Measurements from ENCODE around the gene PTPRA.
"Not testable (repeated sequence)": the region's sequence is repeated elsewhere in the genome, so short reads cannot be mapped to it uniquely, and the experiment has no call there.

The PTPRA gene, protein sequence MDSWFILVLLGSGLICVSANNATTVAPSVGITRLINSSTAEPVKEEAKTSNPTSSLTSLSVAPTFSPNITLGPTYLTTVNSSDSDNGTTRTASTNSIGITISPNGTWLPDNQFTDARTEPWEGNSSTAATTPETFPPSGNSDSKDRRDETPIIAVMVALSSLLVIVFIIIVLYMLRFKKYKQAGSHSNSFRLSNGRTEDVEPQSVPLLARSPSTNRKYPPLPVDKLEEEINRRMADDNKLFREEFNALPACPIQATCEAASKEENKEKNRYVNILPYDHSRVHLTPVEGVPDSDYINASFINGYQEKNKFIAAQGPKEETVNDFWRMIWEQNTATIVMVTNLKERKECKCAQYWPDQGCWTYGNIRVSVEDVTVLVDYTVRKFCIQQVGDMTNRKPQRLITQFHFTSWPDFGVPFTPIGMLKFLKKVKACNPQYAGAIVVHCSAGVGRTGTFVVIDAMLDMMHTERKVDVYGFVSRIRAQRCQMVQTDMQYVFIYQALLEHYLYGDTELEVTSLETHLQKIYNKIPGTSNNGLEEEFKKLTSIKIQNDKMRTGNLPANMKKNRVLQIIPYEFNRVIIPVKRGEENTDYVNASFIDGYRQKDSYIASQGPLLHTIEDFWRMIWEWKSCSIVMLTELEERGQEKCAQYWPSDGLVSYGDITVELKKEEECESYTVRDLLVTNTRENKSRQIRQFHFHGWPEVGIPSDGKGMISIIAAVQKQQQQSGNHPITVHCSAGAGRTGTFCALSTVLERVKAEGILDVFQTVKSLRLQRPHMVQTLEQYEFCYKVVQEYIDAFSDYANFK

DNA sequence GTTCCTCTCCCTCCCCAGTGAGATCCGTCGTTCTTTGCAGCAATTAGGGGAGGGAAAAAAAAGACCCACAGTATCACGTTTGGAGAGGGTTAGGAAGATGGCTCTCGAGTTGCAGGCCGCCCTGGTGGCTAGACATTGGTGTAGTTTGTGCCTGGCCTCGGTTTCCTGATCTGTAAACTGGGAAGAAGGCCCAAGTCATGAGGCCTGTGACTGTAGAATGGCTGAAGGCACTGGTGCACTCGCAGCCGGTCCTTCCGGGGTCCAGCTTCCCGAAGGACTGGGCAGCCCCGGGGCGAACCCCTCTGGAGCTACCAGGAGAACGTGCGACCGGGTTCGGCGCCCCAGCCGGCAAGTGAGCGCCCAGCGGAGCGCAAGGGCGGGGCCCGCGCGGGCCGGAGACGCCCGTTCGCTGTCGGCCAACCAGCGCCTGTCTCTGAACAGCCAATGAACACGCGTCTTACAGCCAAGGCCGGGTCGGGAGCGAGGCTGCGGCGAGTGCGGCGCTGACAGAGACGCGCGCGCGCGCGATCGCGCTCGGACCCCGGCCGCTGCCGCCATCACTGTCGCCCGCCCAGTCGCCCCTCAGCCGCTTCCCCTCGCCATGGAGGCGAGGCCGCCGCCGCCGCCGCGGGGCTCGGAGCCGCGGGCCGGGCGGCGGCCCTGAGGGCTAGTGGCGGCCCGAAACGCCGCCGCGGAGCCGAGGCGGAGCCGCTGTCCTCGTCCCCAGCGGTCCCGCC is at the start of gene PTPRA:
PTPRA (plus strand) TSS at position 472 of the 737 bp plus-strand sequence. CDS start 90,797 bp downstream, outside the sequence.
- DNase-seq, result peak; percentile 89

DNA sequence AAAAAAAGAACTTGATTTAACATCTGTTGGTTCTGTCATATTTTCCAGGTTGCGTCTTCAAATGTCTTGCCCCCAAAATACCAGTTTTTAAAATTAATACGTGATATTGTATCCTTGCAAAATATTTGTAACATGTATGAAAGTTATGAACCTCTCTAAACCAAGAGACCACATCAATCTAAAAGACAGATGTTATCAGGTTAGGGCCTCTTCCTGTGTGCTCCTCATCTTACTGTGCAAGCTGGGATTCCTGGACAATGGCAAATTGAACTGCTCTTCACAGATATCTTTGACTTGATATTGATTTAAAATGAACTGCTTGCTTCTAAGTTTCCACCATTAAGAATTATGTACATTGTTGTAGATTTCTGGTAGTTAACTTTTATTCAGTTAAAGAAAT is 47.5 kb upstream of the PTPRA start:
- DNase-seq, result no peak

DNA sequence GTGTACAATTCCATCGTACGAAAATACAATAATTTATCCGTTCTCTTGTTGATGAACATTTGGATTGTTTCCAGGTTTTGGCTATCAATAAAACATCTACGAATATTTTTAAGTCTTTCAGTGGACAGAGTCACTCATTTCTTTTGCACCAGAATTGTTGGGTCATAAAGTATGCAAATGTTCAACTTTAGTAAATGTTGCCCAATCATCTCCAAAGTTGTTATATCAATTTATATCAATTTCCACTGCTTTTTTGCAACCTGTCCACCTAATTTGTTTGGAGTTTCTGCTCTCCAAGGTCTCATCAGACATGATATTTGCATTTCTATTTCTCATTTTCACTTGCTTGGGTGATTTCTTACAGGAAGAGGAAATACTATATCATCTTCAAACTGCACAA is 46.6 kb upstream of the PTPRA start:
- DNase-seq, result no peak

DNA sequence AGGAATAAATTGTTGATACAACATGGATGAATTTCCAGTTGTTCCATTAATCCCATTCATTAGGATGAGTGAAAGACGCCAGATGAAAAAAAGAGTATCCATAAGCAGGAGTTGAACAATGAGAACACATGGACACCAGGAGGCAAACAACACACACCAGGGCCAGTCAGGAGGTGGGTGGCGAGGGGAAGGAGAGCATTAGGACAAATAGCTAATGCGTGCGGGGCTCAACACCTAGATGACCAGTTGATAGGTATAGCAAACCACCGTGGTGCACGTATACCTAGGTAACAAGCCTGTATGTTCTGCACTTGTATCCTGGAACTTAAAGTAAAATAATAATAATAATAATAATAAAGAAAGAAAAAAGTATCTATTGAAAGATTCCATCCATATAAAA is 43.9 kb upstream of the PTPRA start:
- no peak for DNase-seq

DNA sequence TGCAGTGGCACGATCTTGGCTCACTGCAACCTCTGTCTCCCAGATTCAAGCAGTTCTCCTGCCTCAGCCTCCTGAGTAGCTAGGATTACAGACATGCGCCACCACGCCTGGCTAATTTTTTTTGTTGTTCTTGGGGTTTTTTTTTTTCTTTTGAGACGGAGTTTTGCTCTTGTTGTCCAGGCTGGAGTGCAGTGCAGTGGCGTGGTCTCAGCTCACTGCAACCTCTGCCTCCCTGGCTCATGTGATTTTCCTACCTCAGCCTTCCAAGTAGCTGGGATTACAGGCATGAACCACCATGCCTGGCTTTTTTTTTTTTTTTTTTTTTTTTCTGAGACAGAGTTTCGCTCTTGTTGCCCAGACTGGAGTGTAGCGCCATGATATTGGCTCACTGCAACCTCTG is 42.1 kb upstream of the PTPRA start:
- not testable (repeated sequence) for DNase-seq

DNA sequence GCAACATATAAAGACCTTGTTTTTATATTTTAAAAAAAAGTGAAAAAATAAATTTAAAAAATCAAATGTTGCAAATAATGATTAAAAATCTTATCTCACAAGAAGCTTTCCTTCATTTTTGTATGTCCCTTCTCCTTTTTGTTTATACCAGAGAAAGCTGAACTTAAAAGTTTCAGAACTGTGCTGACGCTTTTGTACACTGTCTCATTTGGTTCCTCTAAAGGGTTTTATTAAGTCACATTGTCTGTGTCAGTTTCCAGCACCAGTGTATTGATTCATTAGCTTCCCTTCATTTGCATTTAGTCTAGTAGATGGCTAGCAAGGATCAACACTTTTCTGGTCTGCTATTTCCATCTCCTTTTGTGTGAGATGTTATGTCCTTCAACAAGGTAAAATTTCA is 39.5 kb upstream of the PTPRA start:
- DNase-seq, result no peak

DNA sequence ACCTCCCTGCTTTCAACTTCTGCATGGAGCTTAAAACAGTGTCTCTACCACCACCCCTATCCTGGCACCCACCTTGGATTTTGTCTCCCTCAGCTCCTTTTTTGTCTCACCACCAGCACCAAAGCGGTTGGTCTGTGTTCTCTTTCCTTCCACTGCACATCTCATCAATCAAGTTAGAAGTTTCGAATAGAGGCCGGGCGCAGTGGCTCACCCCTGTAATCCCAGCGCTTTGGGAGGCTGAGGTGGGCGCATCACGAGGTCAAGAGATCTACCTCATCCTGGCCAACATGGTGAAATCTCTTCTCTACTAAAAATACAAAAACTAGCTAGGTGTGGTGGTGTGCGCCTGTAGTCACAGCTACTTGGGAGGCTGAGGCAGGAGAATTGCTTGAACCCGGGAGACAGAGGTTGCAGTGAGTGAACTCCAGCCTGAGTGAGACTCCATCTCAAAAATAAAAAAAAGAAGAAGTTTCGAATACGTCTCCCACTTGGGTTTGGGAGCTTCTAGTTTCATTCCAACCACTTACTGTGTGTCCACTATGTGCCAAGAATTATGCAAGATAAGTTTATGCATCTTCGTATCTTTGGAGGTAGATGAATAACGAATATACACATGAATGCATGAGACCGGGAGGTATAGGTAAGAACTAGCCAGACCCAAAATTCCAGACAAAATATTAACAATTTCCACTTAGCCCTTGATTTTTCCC is 38.7 kb upstream of the PTPRA start:
- DNase-seq, result no peak

DNA sequence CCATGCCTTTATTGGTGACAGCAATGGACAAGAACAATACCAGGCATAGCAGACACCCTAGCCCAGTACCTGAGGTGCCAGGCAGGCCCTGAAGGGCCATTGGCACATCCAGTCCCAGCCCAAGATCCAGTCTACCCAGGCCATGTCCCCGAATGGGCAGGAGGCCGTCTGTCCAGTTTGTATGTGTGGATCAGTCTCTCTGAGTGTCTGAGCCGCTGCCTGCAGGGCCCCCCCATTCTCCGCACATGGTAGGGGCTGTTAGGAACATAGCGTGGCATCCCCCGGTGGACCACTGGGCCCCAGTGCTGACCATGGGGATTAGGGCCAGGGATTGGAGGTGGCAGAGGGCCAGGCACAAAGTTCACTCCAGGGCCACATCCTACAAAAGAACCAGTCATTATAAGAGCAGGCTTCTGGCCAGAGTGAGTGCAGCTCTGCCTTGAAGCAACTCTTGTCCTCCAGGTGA is 37.9 kb upstream of the PTPRA start:
- no peak for DNase-seq

DNA sequence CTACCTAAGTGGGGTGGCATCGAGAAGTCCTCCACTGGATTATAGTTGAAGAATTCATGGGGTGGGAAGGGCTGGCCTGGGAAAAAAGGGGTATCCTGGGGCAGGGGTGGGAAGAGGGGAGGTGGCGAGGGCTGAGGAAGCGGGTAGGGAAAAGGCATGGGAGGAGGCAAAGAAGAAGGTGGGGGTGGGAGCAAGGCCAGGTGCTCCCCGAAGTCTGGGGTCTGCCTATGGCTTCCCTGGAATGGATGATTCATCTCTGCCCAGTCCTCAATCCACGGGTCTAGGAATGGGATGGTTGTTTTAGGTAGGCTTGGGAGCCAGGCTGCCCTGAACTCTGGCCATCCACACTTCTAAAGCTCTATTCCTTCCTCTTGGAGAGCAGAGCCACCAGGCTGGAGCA is 37.2 kb upstream of the PTPRA start:
- no peak for DNase-seq

DNA sequence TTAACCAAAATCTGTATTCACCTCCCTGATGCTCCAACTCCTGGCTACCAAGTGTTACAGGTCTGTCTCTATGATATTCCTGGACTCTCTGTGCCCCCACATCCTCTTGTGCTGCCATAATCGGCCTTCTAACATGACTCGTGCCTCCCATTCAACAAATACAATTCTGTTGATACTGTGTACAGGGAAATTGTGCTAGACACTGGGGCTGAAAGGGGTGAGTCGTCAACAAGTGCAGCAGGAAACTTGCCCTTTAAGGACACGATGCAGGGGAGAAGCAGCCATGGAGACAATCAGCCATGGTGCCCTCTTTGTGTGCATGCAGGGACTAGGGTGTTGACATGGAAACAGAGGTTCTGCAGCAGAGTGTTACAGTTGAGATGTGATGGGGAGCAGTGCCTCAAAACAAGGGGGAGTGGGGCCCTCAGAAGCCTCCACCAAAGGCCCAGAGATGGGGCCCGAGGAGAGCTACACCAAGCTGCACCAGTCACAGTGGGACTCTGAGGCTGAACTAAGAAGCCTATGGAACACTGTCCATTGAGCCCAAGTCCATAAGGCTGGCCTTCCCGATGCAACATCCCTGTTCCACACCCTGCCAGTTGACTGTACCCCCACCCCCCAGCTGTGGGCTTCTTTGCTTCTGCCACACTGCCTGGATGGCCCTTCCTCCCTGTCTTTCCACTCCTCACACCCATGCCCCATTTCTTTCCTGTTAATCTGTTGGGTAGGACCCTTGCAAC is 35.9 kb upstream of the PTPRA start:
- no peak for DNase-seq

DNA sequence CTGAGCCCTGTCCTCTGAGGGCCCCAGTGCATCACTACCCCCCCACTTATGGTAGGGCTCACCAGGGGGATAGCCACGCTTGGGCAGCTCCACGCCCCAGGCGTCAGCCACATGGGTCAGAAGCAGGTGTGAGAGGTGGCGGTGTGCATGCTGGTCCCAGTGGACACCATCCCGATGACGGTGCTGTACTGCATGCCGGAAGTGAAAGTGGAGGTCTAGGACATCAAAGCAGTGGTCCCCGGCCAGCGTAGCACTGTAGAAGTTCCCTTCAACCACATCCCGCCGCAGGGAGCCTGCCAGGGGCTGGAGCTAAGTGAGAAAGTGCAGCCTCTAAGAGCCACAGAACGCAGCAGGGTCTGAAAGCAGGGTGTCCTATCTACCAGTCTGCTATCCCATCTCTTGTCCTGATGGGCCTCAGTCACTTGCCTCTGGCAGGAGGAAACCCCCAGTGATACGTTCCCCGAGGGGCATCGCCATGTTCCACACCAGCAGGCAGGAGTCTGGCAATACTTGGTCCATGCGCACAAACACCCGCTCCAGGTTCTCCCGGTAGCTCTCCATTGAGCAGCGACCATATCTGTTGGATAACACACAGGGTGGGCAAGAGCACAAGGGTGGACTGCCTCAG is 35.0 kb upstream of the PTPRA start:
- no peak for DNase-seq

DNA sequence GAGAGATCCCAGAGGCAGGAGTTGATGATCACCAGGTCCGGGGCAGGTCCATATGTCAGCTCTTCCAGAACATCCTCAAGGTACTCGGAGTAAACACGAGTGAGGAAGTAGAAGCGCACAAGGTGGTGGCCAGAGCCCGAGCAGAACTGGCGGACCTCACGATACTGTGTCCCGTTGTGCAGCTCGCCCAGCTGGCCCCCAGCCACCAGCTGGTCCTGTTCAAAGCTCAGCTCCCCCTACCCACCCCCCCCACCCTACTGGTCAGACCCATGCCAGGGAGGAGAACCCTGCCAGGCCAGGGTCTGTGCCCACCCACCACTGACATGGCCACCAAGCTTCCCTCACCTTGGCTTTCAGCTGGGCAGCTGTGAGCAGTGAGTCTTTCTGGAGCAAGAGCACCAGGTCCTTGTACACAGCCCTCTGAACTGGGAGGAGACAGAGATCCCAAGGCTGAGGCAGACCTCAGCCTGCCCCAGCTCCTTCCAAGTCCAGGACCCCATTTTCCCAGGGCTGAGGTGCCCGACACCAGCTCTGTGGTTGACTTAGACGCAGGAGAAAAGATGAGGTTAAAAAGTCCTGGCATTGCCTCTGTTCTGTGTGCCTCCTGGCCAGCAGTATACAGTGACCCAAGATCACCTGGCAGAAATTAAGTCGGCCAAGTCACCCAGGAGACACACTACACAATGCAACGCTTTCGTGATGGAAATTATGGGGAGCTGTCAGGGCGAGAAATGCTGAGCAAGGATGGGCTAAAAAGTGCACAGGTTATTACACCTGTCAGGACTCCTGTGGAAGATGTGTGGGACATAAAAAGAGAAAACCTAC is 34.2 kb upstream of the PTPRA start:
- DNase-seq, result no peak

DNA sequence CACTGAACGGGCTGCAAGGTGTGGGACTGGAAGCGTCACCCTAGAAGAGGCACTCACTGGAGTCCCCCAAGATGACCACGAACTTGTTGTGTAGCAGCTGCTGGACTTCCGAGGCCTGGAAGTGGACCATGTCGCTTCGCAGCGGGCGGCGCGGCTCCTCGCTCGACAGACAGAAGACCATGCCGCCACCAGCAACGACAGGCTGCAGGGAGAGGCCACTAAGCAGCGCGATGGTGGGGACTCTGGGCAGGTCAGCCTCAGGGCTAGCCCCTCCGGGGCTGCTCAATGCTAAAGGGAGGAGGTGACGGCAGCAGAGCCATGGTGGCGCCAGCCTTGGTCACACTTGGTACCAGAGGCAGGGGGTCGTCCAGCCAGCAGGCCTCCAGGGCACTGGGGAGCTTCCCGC is 33.5 kb upstream of the PTPRA start:
- no peak for DNase-seq

DNA sequence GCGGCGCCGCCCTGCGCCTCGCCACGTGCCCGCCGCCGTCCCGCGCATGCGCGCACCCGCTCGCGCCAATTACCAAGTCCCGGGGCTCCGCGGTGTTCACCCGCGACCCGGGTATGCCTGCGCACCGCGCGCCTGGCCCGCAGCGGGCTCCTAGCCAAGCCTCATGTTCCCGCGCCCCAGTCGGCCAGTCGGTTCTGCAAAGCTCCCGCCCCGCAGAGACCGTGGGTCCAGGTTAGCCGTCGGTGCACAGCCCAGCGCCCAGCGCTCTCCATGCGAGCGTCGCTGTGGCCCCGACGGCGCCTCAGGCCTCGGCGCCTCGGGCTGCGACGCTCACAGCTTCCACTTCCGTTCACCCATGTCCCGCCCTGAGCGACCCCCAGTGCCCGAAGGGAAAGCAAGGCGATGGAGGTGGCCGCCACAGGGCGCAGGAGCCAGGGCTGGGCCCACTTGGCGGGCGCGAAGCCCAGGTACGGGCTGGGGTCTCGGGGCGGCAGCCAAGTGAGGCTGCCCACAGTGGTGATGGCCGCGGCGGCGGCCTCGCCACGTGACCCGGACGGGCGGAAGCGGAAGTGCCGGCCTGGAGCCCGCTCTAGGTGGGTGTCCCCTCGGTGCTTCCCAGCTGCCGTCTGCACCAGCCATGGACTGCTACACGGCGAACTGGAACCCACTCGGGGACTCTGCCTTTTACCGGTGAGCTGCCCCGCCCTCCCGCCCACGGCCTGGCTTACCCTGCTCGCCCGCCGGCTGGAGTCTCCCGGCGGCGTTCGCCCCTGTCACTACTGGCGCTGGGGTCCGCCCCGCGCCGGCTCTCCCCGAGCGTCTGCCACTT is 32.9 kb upstream of the PTPRA start, which contains the start of the genes PCED1A and VPS16:
PCED1A (minus strand) TSS at position 518 of the 829 bp plus-strand sequence. CDS start 743 bp downstream, outside the sequence.
VPS16 (plus strand) TSS at position 608 of the 829 bp plus-strand sequence; CDS start at position 638, 30 bp downstream.
- peak; percentile 87 for DNase-seq

DNA sequence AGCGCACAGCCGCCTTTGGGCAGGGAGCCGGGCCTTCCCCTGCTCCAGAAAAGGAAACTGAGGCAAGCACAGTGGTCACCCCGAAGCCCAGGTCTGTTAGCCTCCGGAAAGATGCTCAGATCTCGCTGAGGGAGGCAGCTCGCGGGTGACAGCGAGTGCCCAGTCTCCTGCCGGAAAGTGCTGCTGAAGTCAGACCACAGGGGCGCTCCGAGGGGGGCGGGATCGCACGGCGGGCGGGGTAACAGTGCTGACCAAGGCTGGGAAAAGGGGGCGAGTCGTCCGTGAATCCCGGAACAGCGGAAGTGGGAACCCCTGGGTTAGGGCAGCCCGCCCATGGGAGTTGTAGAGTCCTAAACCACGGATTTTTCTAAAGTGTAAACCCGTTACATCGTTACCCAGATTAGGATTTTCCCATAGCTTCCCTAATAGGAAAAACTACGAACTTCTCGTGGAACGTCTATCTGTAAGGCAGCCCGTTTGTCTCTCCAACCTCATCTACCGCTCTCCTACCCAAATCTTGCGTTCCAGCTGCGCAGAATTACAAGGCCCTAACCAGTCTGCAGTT is 32.2 kb upstream of the PTPRA start:
- DNase-seq, result peak; percentile 36

DNA sequence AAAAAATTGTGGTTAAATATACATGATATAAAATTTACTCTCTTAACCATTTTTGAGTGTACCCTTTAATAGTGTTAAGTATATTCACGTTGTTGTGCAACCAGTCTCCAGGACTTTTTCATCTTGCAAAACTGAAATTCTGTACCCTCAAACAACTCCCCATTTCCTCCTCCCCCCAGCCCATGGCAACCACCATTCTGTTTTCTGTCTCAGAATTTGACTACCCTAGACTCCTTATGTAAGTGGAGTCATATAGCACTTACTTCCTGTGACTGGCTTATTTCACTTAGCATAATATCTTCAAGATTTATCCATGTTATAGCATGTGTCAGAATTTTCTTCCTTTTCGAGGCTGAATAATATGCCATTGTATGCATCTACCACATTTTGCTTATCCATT is 27.7 kb upstream of the PTPRA start:
- no peak for DNase-seq

DNA sequence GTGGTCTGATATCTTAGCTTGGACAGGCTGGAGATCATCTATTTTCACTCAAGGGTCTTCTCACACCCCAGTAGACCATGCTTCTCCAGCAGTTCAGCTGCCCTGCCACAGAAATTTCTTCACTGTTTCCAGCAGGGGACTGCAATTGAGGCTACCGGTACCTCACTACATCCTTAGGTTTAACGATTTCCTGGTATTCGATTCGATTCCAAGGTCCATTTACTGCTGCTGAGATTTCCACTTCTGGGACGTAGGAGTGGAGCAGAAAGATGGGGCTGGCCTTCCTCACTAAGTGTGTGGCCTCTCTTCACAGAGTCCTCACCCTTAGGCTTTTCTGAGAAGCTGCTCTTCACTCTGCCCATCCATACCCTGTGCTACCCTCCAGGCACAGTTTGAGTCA is 26.6 kb upstream of the PTPRA start:
- DNase-seq, result no peak

DNA sequence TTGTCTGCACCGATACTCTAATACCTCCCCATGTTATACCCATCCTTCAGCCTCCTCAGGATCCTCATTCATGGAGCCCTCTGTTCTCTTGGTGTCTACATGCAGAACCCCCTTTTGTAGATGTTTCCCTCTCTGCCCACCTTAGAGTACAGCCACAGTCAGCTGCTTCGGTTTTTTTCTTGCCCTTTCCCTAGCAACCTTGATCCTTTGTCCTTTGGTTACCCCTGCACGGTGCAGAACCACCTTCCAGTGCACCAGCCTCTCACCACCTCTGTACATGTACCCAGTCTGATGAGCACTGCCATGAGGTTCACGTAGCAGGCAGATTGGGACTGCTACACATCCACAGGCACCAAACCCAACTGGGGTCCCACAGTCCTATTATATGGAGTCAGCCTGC is 25.5 kb upstream of the PTPRA start:
- DNase-seq, result no peak

DNA sequence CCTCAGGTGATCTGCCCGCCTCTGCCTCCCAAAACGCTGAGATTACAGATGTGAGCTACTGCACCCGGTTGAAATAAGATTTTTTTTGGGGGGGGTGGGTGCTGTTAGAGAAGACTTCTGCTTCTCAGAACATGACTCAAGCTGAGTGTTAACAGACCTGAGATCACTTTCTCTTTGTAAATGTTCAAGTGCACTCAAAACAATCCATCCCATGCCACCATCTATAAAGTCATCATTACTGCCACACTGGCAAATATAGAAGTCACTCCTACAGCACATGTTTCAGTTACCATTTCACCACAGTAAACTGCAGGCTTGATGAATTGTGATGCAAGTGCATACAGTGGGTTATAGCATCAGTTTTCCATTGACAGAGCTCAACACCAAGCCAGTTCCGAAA is 23.8 kb upstream of the PTPRA start:
- no peak for DNase-seq
